ENCODE results near the gene DPY19L3.

The DPY19L3 gene

GRCh38 chr19:32367063-32367462 is 38.5 kb upstream of the DPY19L3 start:
- TF ChIP-seq EP300 (IDR thresholded peaks at IDR 0.05; ENCODE audit: borderline replicate concordance), result no peak
- TF ChIP-seq USF1 (IDR thresholded peaks at IDR 0.05), result no peak
- TF ChIP-seq, protein P1, sequence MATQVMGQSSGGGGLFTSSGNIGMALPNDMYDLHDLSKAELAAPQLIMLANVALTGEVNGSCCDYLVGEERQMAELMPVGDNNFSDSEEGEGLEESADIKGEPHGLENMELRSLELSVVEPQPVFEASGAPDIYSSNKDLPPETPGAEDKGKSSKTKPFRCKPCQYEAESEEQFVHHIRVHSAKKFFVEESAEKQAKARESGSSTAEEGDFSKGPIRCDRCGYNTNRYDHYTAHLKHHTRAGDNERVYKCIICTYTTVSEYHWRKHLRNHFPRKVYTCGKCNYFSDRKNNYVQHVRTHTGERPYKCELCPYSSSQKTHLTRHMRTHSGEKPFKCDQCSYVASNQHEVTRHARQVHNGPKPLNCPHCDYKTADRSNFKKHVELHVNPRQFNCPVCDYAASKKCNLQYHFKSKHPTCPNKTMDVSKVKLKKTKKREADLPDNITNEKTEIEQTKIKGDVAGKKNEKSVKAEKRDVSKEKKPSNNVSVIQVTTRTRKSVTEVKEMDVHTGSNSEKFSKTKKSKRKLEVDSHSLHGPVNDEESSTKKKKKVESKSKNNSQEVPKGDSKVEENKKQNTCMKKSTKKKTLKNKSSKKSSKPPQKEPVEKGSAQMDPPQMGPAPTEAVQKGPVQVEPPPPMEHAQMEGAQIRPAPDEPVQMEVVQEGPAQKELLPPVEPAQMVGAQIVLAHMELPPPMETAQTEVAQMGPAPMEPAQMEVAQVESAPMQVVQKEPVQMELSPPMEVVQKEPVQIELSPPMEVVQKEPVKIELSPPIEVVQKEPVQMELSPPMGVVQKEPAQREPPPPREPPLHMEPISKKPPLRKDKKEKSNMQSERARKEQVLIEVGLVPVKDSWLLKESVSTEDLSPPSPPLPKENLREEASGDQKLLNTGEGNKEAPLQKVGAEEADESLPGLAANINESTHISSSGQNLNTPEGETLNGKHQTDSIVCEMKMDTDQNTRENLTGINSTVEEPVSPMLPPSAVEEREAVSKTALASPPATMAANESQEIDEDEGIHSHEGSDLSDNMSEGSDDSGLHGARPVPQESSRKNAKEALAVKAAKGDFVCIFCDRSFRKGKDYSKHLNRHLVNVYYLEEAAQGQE (IDR thresholded peaks at IDR 0.05; ENCODE audit: low read depth), result no peak
- TF ChIP-seq FOXM1 (IDR thresholded peaks at IDR 0.05; ENCODE audit: borderline replicate concordance, low read depth), result no peak
- no peak for TF ChIP-seq NFIC (IDR thresholded peaks at IDR 0.05)
- no peak for TF ChIP-seq TAF1 (IDR thresholded peaks at IDR 0.05; ENCODE audit: low read depth)
- no peak for TF ChIP-seq TCF12 (IDR thresholded peaks at IDR 0.05; ENCODE audit: low read depth)
- TF ChIP-seq ZBTB7A (IDR thresholded peaks at IDR 0.05; ENCODE audit: low read depth), result no peak
- no peak for TF ChIP-seq CREB1 (IDR thresholded peaks at IDR 0.05; ENCODE audit: low read depth)
- no peak for TF ChIP-seq TEAD4 (IDR thresholded peaks at IDR 0.05)
- no peak for TF ChIP-seq CEBPB (IDR thresholded peaks at IDR 0.05)
- TF ChIP-seq RAD21 (IDR thresholded peaks at IDR 0.05; ENCODE audit: low read depth), result no peak
- no peak for TF ChIP-seq EGR1 (IDR thresholded peaks at IDR 0.05)
- no peak for TF ChIP-seq MAX (IDR thresholded peaks at IDR 0.05)
- TF ChIP-seq YY1 (IDR thresholded peaks at IDR 0.05; ENCODE audit: low read depth), result no peak

GRCh38 chr19:32367948-32368536 is 37.5 kb upstream of the DPY19L3 start:
- TF ChIP-seq TEAD4 (IDR thresholded peaks at IDR 0.05) (no peak), ZBTB7A (IDR thresholded peaks at IDR 0.05; ENCODE audit: low read depth) (no peak), YY1 (IDR thresholded peaks at IDR 0.05; ENCODE audit: low read depth) (no peak)

- TF ChIP-seq CREB1 (IDR thresholded peaks at IDR 0.05; ENCODE audit: low read depth) (no peak), TAF1 (IDR thresholded peaks at IDR 0.05; ENCODE audit: low read depth) (no peak), USF1 (IDR thresholded peaks at IDR 0.05) (no peak), NFIC (IDR thresholded peaks at IDR 0.05) (no peak), MAX (IDR thresholded peaks at IDR 0.05) (no peak), YY1 (IDR thresholded peaks at IDR 0.05; ENCODE audit: low read depth) (no peak), TCF12 (IDR thresholded peaks at IDR 0.05; ENCODE audit: low read depth) (no peak), ZBTB7A (IDR thresholded peaks at IDR 0.05; ENCODE audit: low read depth) (no peak), FOXM1 (IDR thresholded peaks at IDR 0.05; ENCODE audit: borderline replicate concordance, low read depth) (no peak), CEBPB (IDR thresholded peaks at IDR 0.05) (no peak), EGR1 (IDR thresholded peaks at IDR 0.05) (no peak), EP300 (IDR thresholded peaks at IDR 0.05; ENCODE audit: borderline replicate concordance) (no peak), RAD21 (IDR thresholded peaks at IDR 0.05; ENCODE audit: low read depth) (no peak), TEAD4 (IDR thresholded peaks at IDR 0.05) (no peak)
- TF ChIP-seq, protein P1 (IDR thresholded peaks at IDR 0.05; ENCODE audit: low read depth), result no peak
Observed at GRCh38 chr19:32368787-32369186, 36.8 kb upstream of the DPY19L3 start.

DNA sequence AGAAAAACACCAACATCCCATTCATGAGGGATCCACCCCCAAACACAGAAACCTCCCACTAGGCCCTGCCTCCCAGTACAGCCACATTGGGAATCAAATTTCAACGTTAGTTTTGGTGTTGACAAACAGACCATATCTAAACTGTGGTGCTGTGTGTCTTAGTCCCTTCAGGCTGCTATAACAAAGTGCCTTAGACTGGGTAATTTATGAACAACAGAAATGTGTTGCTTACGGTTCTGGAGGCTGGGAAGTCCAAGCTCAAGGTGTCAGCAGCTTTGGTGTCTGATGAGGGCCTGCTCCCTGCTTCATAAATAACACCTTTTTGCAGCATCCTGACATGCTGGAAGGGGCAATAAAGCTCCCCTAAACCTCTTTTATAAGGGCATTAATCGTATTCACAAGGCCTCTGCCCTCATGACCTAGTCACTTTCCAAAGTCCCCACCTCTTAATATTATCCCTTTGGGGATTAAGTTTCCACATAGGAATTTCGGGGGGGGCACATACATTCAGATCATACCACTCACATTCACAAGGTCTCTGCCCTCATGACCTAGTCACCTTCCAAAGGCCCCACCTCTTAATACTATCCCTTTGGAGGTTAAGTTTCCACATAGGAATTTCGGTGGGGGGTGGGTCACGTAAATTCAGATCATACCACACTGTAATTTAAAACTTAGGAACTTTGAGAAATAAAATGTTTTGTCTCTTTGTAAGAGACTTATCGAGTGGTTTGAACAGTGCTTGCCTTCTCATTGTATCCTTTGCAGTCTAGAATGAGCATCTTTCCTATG is 32.6 kb upstream of the DPY19L3 start:
- no peak for TF ChIP-seq CREB1 (IDR thresholded peaks at IDR 0.05; ENCODE audit: low read depth)
- no peak for TF ChIP-seq NFIC (IDR thresholded peaks at IDR 0.05)
- no peak for TF ChIP-seq MAX (IDR thresholded peaks at IDR 0.05)
- TF ChIP-seq TEAD4 (IDR thresholded peaks at IDR 0.05), result no peak
- TF ChIP-seq CEBPB (IDR thresholded peaks at IDR 0.05), result no peak
- no peak for TF ChIP-seq EGR1 (IDR thresholded peaks at IDR 0.05)
- TF ChIP-seq USF1 (IDR thresholded peaks at IDR 0.05), result no peak
- TF ChIP-seq EP300 (IDR thresholded peaks at IDR 0.05; ENCODE audit: borderline replicate concordance), result no peak
- no peak for TF ChIP-seq YY1 (IDR thresholded peaks at IDR 0.05; ENCODE audit: low read depth)
- TF ChIP-seq TAF1 (IDR thresholded peaks at IDR 0.05; ENCODE audit: low read depth), result no peak
- TF ChIP-seq FOXM1 (IDR thresholded peaks at IDR 0.05; ENCODE audit: borderline replicate concordance, low read depth), result no peak
- TF ChIP-seq, protein P1 (IDR thresholded peaks at IDR 0.05; ENCODE audit: low read depth), result no peak
- TF ChIP-seq ZBTB7A (IDR thresholded peaks at IDR 0.05; ENCODE audit: low read depth), result no peak
